ENCODE measurements around the gene CHURC1. TPM values are rescaled to one million over a fixed set of nuclear protein-coding genes. Genes with fewer than 3 reads are reported as not detected.

CHURC1 gene
- total and polyA plus RNA-seq, 2 of the 8 experiments (the other 6 are each of a cell fraction or from before 2014, with no cell fraction given): 50.2 to 59.3 TPM

GRCh38 chr14:64968651-64969050 lies 54.4 kb downstream of the CHURC1 start (continued):
- TF ChIP-seq CHD7 (IDR thresholded peaks at IDR 0.05; ENCODE audit: insufficient replicate concordance, low read length): no peak
- TF ChIP-seq JUN (IDR thresholded peaks at IDR 0.05; ENCODE audit: low read depth, low read length): no peak
- no peak for TF ChIP-seq CTCF (IDR thresholded peaks at IDR 0.05; ENCODE audit: control extremely low read depth in 1 of 3, insufficient read depth in 1 of 3, low read depth in 1 of 3, low read length in 3 of 3)
- TF ChIP-seq SAP30 (IDR thresholded peaks at IDR 0.05; ENCODE audit: insufficient read depth, insufficient replicate concordance, low read length): no peak
- no peak for TF ChIP-seq CEBPB (IDR thresholded peaks at IDR 0.05; ENCODE audit: low read depth, low read length)
- TF ChIP-seq HDAC2 (IDR thresholded peaks at IDR 0.05; ENCODE audit: borderline replicate concordance in 1 of 2, low read depth in 2 of 2, low read length in 2 of 2): no peak
- TF ChIP-seq TBP (IDR thresholded peaks at IDR 0.05; ENCODE audit: low read depth, low read length): no peak
- TF ChIP-seq ATF3 (IDR thresholded peaks at IDR 0.05; ENCODE audit: insufficient read depth, low read depth, low read length): no peak
